ENCODE results near the gene ZNF761.
"Not testable (repeated sequence)": the region's sequence is repeated elsewhere in the genome, so short reads cannot be mapped to it uniquely, and the experiment has no call there.

DNA sequence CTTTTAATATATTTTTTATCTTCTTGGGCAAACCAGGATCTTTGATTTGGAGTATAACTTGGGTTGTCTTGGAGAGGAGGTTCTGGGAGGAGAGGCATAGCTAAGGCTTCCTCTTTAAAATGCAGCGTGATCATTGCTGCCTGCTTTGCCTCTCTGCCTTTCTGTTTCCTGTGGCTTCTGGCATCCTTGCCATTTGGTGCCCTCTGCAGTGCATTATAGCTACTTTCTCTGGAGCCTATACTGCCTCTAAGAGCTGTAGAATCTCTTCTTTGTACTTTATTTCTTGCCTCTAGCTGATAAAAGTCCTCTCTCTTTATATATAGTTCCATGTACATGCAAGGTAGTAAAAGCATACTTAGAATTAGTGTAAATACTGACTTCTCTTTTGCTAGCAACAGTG is 43.0 kb downstream of the ZNF761 start:
- TF ChIP-seq EZH2 (optimal IDR thresholded peaks at IDR 0.05; ENCODE audit: low read depth, low read length); CTCF (IDR thresholded peaks at IDR 0.05; ENCODE audit: low read length): not testable (repeated sequence)
